Measurements from ENCODE around the gene TEC.

Gene TEC

GRCh38 chr4:48261281-48261680 is 8.4 kb downstream of the TEC start:
- TF ChIP-seq FOXP2 (optimal IDR thresholded peaks at IDR 0.05; ENCODE audit: control extremely low read depth, extremely low read length, insufficient read depth), result no peak
- no peak for TF ChIP-seq POLR2AphosphoS5 (IDR thresholded peaks at IDR 0.05; ENCODE audit: borderline replicate concordance, low read depth, low read length)
- TF ChIP-seq EZH2 (IDR thresholded peaks at IDR 0.05), result no peak
- no peaks in the 10 kb centered on the region for H3K36me3 ChIP-seq (ENCODE audit: insufficient read depth, low read length)
- no peak for DNase-seq (ENCODE audit: low read depth, low spot score)
- H3K4me3 ChIP-seq, result no peak overlapping the region
- H3K27ac ChIP-seq, result no peak overlapping the region
- no peaks in the 10 kb centered on the region for H3K9me3 ChIP-seq (ENCODE audit: low read depth, low read length)
- H3K9ac ChIP-seq (ENCODE audit: insufficient read length), result no peak overlapping the region

- H3K27ac ChIP-seq, result no peak overlapping the region
- H3K9me3 ChIP-seq (ENCODE audit: low read depth, low read length), result no peaks in the 10 kb centered on the region
- H3K4me3 ChIP-seq, result no peak overlapping the region
Measured at GRCh38 chr4:48259748-48260147, 9.9 kb downstream of the TEC start.

GRCh38 chr4:48258845-48259397 is 10.7 kb downstream of the TEC start:
- no peaks in the 10 kb centered on the region for H3K9me3 ChIP-seq (ENCODE audit: low read depth, low read length)
- no peak overlapping the region for H3K27ac ChIP-seq
- DNase-seq (ENCODE audit: low read depth, low spot score), result no peak
- TF ChIP-seq FOXP2 (optimal IDR thresholded peaks at IDR 0.05; ENCODE audit: control extremely low read depth, extremely low read length, insufficient read depth) (no peak), EZH2 (IDR thresholded peaks at IDR 0.05) (no peak), POLR2AphosphoS5 (IDR thresholded peaks at IDR 0.05; ENCODE audit: borderline replicate concordance, low read depth, low read length) (no peak)
- no peaks in the 10 kb centered on the region for H3K36me3 ChIP-seq (ENCODE audit: insufficient read depth, low read length)
- H3K4me3 ChIP-seq, result no peak overlapping the region
- no peak overlapping the region for H3K9ac ChIP-seq (ENCODE audit: insufficient read length)

More at GRCh38 chr4:48259748-48260147, 9.9 kb downstream of the TEC start:
- Histone ChIP-seq H3K36me3 (ENCODE audit: insufficient read depth, low read length) (no peaks in the 10 kb centered on the region), H3K9ac (ENCODE audit: insufficient read length) (no peak overlapping the region)
- DNase-seq (ENCODE audit: low read depth, low spot score), result no peak
- TF ChIP-seq FOXP2 (optimal IDR thresholded peaks at IDR 0.05; ENCODE audit: control extremely low read depth, extremely low read length, insufficient read depth) (no peak), EZH2 (IDR thresholded peaks at IDR 0.05) (no peak), POLR2AphosphoS5 (IDR thresholded peaks at IDR 0.05; ENCODE audit: borderline replicate concordance, low read depth, low read length) (no peak)

- no peak overlapping the region for H3K27ac ChIP-seq
- H3K4me3 ChIP-seq, result no peak overlapping the region
- H3K9me3 ChIP-seq (ENCODE audit: low read depth, low read length), result no peaks in the 10 kb centered on the region
- no peak for DNase-seq (ENCODE audit: low read depth, low spot score)
- H3K9ac ChIP-seq (ENCODE audit: insufficient read length), result no peak overlapping the region
- no peak for TF ChIP-seq POLR2AphosphoS5 (IDR thresholded peaks at IDR 0.05; ENCODE audit: borderline replicate concordance, low read depth, low read length)
- no peak for TF ChIP-seq FOXP2 (optimal IDR thresholded peaks at IDR 0.05; ENCODE audit: control extremely low read depth, extremely low read length, insufficient read depth)
- TF ChIP-seq EZH2 (IDR thresholded peaks at IDR 0.05), result no peak
- no peaks in the 10 kb centered on the region for H3K36me3 ChIP-seq (ENCODE audit: insufficient read depth, low read length)
Measured at GRCh38 chr4:48255959-48256342, 13.7 kb downstream of the TEC start.

GRCh38 chr4:48255072-48255958 is 14.3 kb downstream of the TEC start:
- Histone ChIP-seq H3K4me3 (no peak overlapping the region), H3K9ac (ENCODE audit: insufficient read length) (no peak overlapping the region), H3K36me3 (ENCODE audit: insufficient read depth, low read length) (no peaks in the 10 kb centered on the region), H3K9me3 (ENCODE audit: low read depth, low read length) (no peaks in the 10 kb centered on the region), H3K27ac (no peak overlapping the region)
- no peak for TF ChIP-seq FOXP2 (optimal IDR thresholded peaks at IDR 0.05; ENCODE audit: control extremely low read depth, extremely low read length, insufficient read depth)
- TF ChIP-seq EZH2 (IDR thresholded peaks at IDR 0.05), result no peak
- no peak for TF ChIP-seq POLR2AphosphoS5 (IDR thresholded peaks at IDR 0.05; ENCODE audit: borderline replicate concordance, low read depth, low read length)
- DNase-seq (ENCODE audit: low read depth, low spot score), result no peak

- Histone ChIP-seq H3K4me3 (no peak overlapping the region), H3K36me3 (ENCODE audit: insufficient read depth, low read length) (no peaks in the 10 kb centered on the region), H3K27ac (no peak overlapping the region), H3K9ac (ENCODE audit: insufficient read length) (no peak overlapping the region), H3K9me3 (ENCODE audit: low read depth, low read length) (no peaks in the 10 kb centered on the region)
- no peak for TF ChIP-seq EZH2 (IDR thresholded peaks at IDR 0.05)
- no peak for TF ChIP-seq FOXP2 (optimal IDR thresholded peaks at IDR 0.05; ENCODE audit: control extremely low read depth, extremely low read length, insufficient read depth)
- TF ChIP-seq POLR2AphosphoS5 (IDR thresholded peaks at IDR 0.05; ENCODE audit: borderline replicate concordance, low read depth, low read length), result no peak
- no peak for DNase-seq (ENCODE audit: low read depth, low spot score)
Measured at GRCh38 chr4:48254381-48255071, 15.1 kb downstream of the TEC start.

GRCh38 chr4:48252313-48252712 is 17.3 kb downstream of the TEC start:
- no peak for TF ChIP-seq FOXP2 (optimal IDR thresholded peaks at IDR 0.05; ENCODE audit: control extremely low read depth, extremely low read length, insufficient read depth)
- TF ChIP-seq POLR2AphosphoS5 (IDR thresholded peaks at IDR 0.05; ENCODE audit: borderline replicate concordance, low read depth, low read length), result no peak
- no peak for TF ChIP-seq EZH2 (IDR thresholded peaks at IDR 0.05)
- no peak overlapping the region for H3K27ac ChIP-seq
- H3K9ac ChIP-seq (ENCODE audit: insufficient read length), result no peak overlapping the region
- no peak overlapping the region for H3K4me3 ChIP-seq
- H3K9me3 ChIP-seq (ENCODE audit: low read depth, low read length), result no peaks in the 10 kb centered on the region
- no peak for DNase-seq (ENCODE audit: low read depth, low spot score)
- H3K36me3 ChIP-seq (ENCODE audit: insufficient read depth, low read length), result no peaks in the 10 kb centered on the region

GRCh38 chr4:48250980-48251379 is 18.7 kb downstream of the TEC start:
- Histone ChIP-seq H3K27ac (no peak overlapping the region), H3K9me3 (ENCODE audit: low read depth, low read length) (no peaks in the 10 kb centered on the region; the same call in 1 of the 2 replicates), H3K9ac (ENCODE audit: insufficient read length) (no peak overlapping the region), H3K4me3 (no peak overlapping the region), H3K36me3 (ENCODE audit: insufficient read depth, low read length) (no peaks in the 10 kb centered on the region)
- DNase-seq (ENCODE audit: low read depth, low spot score), result no peak
- no peak for TF ChIP-seq EZH2 (IDR thresholded peaks at IDR 0.05)
- TF ChIP-seq FOXP2 (optimal IDR thresholded peaks at IDR 0.05; ENCODE audit: control extremely low read depth, extremely low read length, insufficient read depth), result no peak
- TF ChIP-seq POLR2AphosphoS5 (IDR thresholded peaks at IDR 0.05; ENCODE audit: borderline replicate concordance, low read depth, low read length), result no peak
